ENCODE measurements around the gene CRHR1. TPM values are rescaled to one million over a fixed set of nuclear protein-coding genes. Genes with fewer than 3 reads are reported as not detected.
A peak's percentile ranks its signal among the peaks of the same experiment; 100 is the strongest.

The CRHR1 gene
- total RNA-seq, 1 experiment from 2014 or later = 1.6 TPM

- TF ChIP-seq CREB1 (CRISPR knock-in tag; IDR thresholded peaks at IDR 0.05) = no peak
- no peak for TF ChIP-seq MXD4 (CRISPR knock-in tag; IDR thresholded peaks at IDR 0.05; ENCODE audit: borderline replicate concordance)
- TF ChIP-seq SMAD4 (CRISPR knock-in tag; IDR thresholded peaks at IDR 0.05) = no peak
- TF ChIP-seq TEAD4 (CRISPR knock-in tag; IDR thresholded peaks at IDR 0.05) = no peak
- no peak for TF ChIP-seq KAT7 (CRISPR knock-in tag; IDR thresholded peaks at IDR 0.05; ENCODE audit: borderline replicate concordance)
- no peak for TF ChIP-seq NR2C2 (CRISPR knock-in tag; IDR thresholded peaks at IDR 0.05)
- no peak for TF ChIP-seq ZNF138 (CRISPR knock-in tag; conservative IDR thresholded peaks at IDR 0.05)
- TF ChIP-seq CDX4 (CRISPR knock-in tag; IDR thresholded peaks at IDR 0.05; ENCODE audit: borderline replicate concordance) = no peak
- peak; percentile 77; the same call in 1 of the 2 replicates for TF ChIP-seq FOXP4 (CRISPR knock-in tag; IDR thresholded peaks at IDR 0.05)
- peak; percentile 88 for TF ChIP-seq IRF1 (CRISPR knock-in tag; IDR thresholded peaks at IDR 0.05)
- peak; percentile 73; the same call in 1 of the 2 replicates for TF ChIP-seq FOXK1 (CRISPR knock-in tag; IDR thresholded peaks at IDR 0.05)
- TF ChIP-seq HMGXB4 (CRISPR knock-in tag; IDR thresholded peaks at IDR 0.05) = no peak
- peak; percentile 67 for TF ChIP-seq NFYB (CRISPR knock-in tag; conservative IDR thresholded peaks at IDR 0.05; ENCODE audit: low read depth)
- TF ChIP-seq NFATC4 (CRISPR knock-in tag; IDR thresholded peaks at IDR 0.05) = no peak
- no peak for TF ChIP-seq ZNF219 (CRISPR knock-in tag; IDR thresholded peaks at IDR 0.05; ENCODE audit: borderline replicate concordance)
- TF ChIP-seq MYBL2 (CRISPR knock-in tag; IDR thresholded peaks at IDR 0.05) = no peak
These were observed 24.4 kb upstream of the CRHR1 start (continued) for GRCh38 chr17:45759761-45760160.

- DNase-seq (ENCODE audit: low spot score) (no peak), ATAC-seq (no peak)
- Mint-ChIP-seq H3K27ac (no peak overlapping the region), H3K9me3 (peaks cover 7% of the 10 kb centered on the region), H3K4me1 (peaks cover 5% of the 10 kb centered on the region; the same call in 1 of the 2 replicates), H3K36me3 (no peaks in the 10 kb centered on the region), H3K27me3 (ENCODE audit: low read depth) (peaks cover 6% of the 10 kb centered on the region), H3K4me3 (no peak overlapping the region)
- ChIA-PET CTCF (interaction anchor here (1.7 kb wide), 1 partner anchor 40 kb away, joined by 5 read pairs; no protein-coding TSS in a partner anchor), POLR2A (no interaction called here)
- TF ChIP-seq ZNF416 (CRISPR knock-in tag; IDR thresholded peaks at IDR 0.05) = no peak
- TF ChIP-seq RELA (CRISPR knock-in tag; IDR thresholded peaks at IDR 0.05; ENCODE audit: borderline replicate concordance) = no peak
- TF ChIP-seq PREB (CRISPR knock-in tag; IDR thresholded peaks at IDR 0.05; ENCODE audit: borderline replicate concordance) = no peak
- no peak for TF ChIP-seq JAZF1 (CRISPR knock-in tag; IDR thresholded peaks at IDR 0.05)
- no peak for TF ChIP-seq NFYB (CRISPR knock-in tag; conservative IDR thresholded peaks at IDR 0.05; ENCODE audit: low read depth)
- TF ChIP-seq ESRRA (CRISPR knock-in tag; IDR thresholded peaks at IDR 0.05; ENCODE audit: borderline replicate concordance) = no peak
- TF ChIP-seq HMGA2 (CRISPR knock-in tag; IDR thresholded peaks at IDR 0.05) = no peak
- no peak for TF ChIP-seq ZNF396 (CRISPR knock-in tag; IDR thresholded peaks at IDR 0.05; ENCODE audit: borderline replicate concordance)
- TF ChIP-seq KAT7 (CRISPR knock-in tag; IDR thresholded peaks at IDR 0.05; ENCODE audit: borderline replicate concordance) = no peak
- no peak for TF ChIP-seq NR3C1 (CRISPR knock-in tag; conservative IDR thresholded peaks at IDR 0.05; ENCODE audit: low read depth)
- TF ChIP-seq CTCF (IDR thresholded peaks at IDR 0.05) = no peak
- no peak for TF ChIP-seq ZNF138 (CRISPR knock-in tag; conservative IDR thresholded peaks at IDR 0.05)
- no peak for TF ChIP-seq TEAD4 (CRISPR knock-in tag; IDR thresholded peaks at IDR 0.05)
- no peak for TF ChIP-seq CREB1 (CRISPR knock-in tag; IDR thresholded peaks at IDR 0.05)
- TF ChIP-seq MAX (CRISPR knock-in tag; IDR thresholded peaks at IDR 0.05) = no peak
These were observed 22.1 kb upstream of the CRHR1 start for GRCh38 chr17:45761957-45762565.
